DND-41 (cell line): Measurements from ENCODE around the gene CBLN4.

Source experiments
- CTCF ChIP-seq: IDR thresholded peaks from 2 replicates; pipeline ENCODE4 v1.5.1; 2012; ENCODE audit warnings: borderline replicate concordance, low read length, moderate library complexity, mild to moderate bottlenecking; ENCODE audit not compliant: poor library complexity, severe bottlenecking; ENCODE audit errors: extremely low read depth
- EZH2 ChIP-seq: IDR thresholded peaks from 3 replicates; pipeline ENCODE4 v1.6.1; 2012; ENCODE audit warnings: borderline replicate concordance, low read depth, mild to moderate bottlenecking, moderate library complexity, low read length, inconsistent platforms; ENCODE audit not compliant: severe bottlenecking

- TF ChIP-seq EZH2 (no peak), CTCF (no peak)
Measured at GRCh38 chr20:55953201-55953600, 52.1 kb downstream of the CBLN4 start.
